HG03025 (cell line): Measurements from ENCODE around the gene STIM1.
"Not testable (repeated sequence)": the region's sequence is repeated elsewhere in the genome, so short reads cannot be mapped to it uniquely, and the experiment has no call there.

Experiments
- ATAC-seq: cut with Tn5 transposase; IDR thresholded peaks from one replicate; pipeline ENCODE4 v1.9.1; 2021; ENCODE audit warnings: mild to moderate bottlenecking, moderate library complexity; ENCODE audit not compliant: unreplicated experiment, low FRiP score

The STIM1 gene

DNA sequence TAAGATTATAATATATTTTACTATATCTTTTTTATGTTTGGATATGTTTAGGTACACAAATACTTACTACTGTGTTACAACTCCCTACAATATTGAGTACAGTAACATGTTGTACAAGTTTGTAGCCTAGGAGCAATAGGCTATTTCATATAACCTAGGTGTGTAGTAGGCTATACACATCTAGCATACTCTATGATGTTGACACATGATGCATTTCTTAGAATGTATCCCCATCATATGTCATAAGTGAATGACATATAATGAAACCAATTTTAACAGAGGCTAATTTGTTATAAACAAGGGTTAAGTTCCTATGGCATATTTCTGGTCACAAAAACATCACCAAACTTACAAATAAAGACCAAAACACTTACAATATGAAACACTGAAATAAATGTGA, 152.7 kb downstream of the STIM1 start:
- no peak for ATAC-seq

GRCh38 chr11:4016602-4017001, 161.1 kb downstream of the STIM1 start:
- not testable (repeated sequence) for ATAC-seq

- ATAC-seq, result no peak
These were observed 161.7 kb downstream of the STIM1 start for GRCh38 chr11:4017129-4017528.

DNA sequence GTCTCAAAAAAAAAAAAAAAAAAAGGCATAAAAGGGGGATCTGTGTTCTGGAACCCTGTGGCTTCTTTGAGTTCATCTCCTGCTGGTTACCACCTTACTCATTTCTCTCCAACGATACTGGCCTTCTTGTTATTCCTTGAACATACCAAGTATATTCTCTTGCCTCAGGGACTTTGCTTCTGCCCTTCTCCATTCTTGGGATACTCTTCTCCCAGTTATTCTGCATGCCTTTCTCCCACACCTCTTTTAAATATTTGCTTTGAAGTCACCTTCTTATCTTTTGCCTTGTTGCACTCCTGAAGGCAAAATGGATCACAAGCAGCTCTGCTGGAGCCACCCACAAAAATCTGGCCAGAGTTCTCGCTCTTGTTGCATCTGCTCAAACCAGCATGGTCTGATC, 163.2 kb downstream of the STIM1 start:
- ATAC-seq, result no peak

- no peak for ATAC-seq
These were observed 164.4 kb downstream of the STIM1 start for GRCh38 chr11:4019891-4020290.

DNA sequence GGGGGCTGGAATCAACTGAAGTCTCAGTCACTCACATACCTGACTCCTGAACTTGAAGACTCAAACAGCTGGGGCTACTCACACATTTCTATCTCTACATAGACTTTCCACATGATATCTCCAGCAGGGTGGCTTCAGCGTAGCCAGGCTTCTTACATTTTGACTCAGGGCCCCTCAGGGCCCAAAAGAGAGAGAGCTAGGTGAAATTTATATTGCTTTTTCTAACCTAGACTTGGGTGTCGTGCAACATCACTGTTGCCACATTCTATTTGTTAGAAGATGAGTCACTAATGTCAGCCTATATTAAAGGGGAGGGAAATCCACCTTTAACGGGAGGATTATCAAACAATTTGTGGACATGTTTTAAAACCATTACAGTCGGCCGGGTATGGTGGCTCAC, 167.2 kb downstream of the STIM1 start:
- ATAC-seq, result no peak

GRCh38 chr11:4025248-4025966, 169.9 kb downstream of the STIM1 start:
- no peak for ATAC-seq

DNA sequence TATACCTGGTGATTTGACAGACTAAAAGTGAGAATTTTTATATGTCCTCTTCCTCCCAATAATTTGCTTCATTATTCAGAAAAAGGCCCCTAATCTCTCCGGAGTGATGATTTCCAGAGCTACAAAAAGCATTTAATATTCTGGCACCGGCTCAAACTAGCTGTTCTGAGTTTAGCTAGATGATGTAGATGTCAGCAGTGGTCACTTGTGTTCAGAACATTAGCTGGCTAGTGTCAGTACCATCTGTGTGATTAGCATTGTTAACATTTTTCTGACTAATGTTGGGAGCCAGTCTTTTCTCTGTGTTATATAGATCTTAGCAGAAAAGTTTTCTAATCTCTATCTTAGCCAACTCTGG, 170.5 kb downstream of the STIM1 start:
- ATAC-seq, result no peak

DNA sequence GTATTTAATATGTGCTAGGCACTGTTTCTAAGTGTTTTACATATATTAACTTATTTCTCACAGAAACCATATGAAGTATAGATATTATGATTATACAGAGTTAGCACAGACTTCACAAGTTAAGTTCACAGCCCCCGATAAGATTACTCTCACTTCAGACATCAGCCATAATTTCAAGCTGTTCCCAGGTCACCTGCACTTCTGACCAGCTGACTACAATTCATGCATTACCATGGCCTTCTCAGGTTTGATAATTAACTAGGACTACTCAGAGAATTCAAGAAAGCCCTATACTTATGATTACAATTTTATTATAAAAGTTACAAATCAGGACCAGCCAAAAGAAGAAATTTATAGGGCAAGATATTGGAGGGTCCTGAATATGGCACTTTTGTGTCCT, 170.9 kb downstream of the STIM1 start:
- ATAC-seq, result no peak

DNA sequence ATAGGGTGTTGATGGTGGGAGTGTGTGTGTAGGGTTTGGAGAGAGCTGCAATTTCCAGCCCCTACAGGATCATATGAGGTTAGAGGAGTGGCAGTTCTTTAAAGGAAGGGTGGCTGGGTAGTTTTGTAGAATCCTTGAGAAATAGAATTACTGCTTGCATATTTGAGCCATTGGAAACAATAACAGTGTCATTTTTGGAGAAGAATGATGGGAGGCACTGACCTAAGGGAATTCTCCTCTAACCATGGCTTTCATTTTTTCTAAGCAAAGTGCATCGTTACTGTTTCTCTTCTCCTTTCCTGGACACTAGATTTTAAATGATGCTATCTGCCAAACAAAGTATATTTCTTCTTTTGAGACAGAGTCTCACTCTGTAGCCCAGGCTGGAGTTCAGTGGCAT, 172.3 kb downstream of the STIM1 start:
- no peak for ATAC-seq

DNA sequence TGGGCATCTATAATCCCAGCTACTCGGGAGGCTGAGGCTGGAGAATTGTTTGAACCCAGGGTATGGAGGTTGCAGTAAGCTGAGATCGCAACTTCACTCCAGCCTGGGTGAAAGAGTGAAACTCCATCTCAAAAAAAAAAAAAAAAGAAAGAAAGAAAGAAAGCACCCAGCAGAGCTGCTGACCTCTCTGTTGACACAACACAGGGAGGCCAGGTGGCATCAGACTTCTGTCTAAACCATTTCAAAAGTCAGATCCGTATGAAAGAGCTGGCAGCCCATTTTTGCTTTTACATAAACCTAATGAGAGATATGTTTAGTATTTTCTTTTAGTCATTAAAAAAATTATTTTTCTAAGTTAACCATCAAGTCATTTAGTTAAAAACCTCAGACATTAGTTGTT, 174.7 kb downstream of the STIM1 start:
- no peak for ATAC-seq

DNA sequence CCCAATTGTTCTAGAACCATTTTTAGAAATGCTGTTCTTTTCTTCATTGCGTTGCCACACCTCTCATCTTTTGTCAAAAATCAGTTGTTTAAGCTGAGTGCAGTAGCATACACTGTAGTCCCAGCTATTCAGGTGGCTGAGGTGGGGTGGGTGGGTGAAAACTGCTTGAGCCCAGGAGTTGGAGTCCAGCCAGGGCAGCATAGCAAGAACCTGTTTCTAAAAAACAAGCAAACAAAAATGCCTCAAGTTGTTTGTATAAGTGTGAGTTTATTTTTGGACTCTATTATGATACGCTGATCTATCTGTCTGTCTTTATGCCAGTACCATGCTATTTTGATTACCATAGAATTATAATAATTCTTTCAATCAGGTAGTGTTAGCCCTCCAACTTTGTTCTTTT, 176.6 kb downstream of the STIM1 start:
- ATAC-seq, result no peak

- ATAC-seq, result no peak
These were observed 180.5 kb downstream of the STIM1 start for GRCh38 chr11:4035985-4036384.

- ATAC-seq, result no peak
These were observed 183.5 kb downstream of the STIM1 start for GRCh38 chr11:4039011-4039410.

GRCh38 chr11:4040461-4040860, 185.0 kb downstream of the STIM1 start:
- no peak for ATAC-seq

GRCh38 chr11:4041731-4042391, 186.4 kb downstream of the STIM1 start:
- ATAC-seq, result no peak

DNA sequence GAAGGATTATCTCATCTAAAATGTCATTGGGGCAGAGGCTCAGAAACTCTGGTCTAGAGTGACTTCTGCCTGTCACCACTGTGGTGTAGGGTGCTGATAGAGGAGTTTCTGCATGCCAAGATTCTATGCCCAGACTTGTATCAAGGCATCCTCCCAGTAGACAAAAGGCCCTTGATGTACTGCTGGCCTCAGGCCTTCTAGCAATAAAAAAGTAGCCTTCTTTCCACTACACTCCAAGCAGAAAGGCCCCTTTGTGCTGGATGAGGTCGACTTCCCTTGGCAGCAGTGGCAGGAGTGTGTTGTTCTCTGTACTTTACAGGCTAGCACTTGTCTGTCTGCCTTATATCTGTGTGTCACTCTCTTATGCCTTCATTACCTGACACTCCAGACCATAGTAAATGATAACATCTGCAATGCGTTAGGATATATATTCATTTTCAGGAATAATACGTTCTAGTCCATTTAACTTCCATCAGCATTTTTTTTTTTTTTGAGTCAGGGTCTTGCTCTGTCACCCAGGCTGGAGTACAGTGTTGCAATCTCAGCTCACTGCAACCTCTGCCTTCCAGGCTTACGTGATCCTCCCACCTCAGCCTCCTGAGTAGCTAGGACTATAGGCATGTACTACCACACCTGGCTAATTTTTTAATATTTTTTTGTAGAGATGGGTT, 189.6 kb downstream of the STIM1 start:
- ATAC-seq, result no peak

GRCh38 chr11:4048340-4048739, 192.9 kb downstream of the STIM1 start:
- ATAC-seq, result no peak

- no peak for ATAC-seq
These were observed 193.5 kb downstream of the STIM1 start for GRCh38 chr11:4049006-4049405.

- ATAC-seq, result no peak
These were observed 194.7 kb downstream of the STIM1 start for GRCh38 chr11:4050138-4050537.

DNA sequence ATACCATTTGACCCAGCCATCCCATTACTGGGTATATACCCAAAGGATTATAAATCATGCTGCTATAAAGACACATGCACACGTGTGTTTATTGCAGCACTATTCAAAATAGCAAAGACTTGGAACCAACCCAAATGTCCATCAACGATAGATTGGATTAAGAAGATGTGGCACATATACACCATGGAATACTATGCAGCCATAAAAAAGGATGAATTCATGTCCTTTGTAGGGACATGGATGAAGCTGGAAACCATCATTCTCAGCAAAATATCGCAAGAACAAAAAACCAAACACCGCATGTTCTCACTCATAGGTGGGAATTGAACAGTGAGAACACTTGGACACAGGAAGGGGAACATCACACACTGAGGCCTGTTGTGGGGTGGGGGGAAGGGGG, 197.7 kb downstream of the STIM1 start:
- ATAC-seq, result not testable (repeated sequence)

GRCh38 chr11:4054643-4055042, 199.2 kb downstream of the STIM1 start:
- no peak for ATAC-seq
